HCT116 (cell line): Measurements from ENCODE around the gene SMOC1.

Experiments
- CEBPB ChIP-seq: IDR thresholded peaks from 2 replicates; pipeline ENCODE4 v1.6.1; 2012; ENCODE audit warnings: low read depth
- CTCF ChIP-seq, 3 experiments: fragments of 200-600 bp in 1 of 3; sonication (generic) in 1 of 3; IDR thresholded peaks in 2 of 3; conservative IDR thresholded peaks in 1 of 3; 2 replicates each; pipeline ENCODE4 v1.5.1; 2012 to 2017; ENCODE audit warnings: low read depth in 2 of 3, low read length in 2 of 3, antibody characterized with exemption in 1 of 3, borderline replicate concordance in 1 of 3, control low read depth in 1 of 3, mild to moderate bottlenecking in 1 of 3, mixed read lengths in 1 of 3, mixed run types in 1 of 3, moderate library complexity in 1 of 3; ENCODE audit not compliant: insufficient read depth in 1 of 3
- EZH2phosphoT487 ChIP-seq: fragments of 200-600 bp; IDR thresholded peaks from 2 replicates; pipeline ENCODE4 v1.6.1; 2018; ENCODE audit warnings: antibody characterized with exemption, borderline replicate concordance
- POLR2A ChIP-seq: IDR thresholded peaks from 2 replicates; pipeline ENCODE4 v1.7.0; 2011; ENCODE audit warnings: borderline replicate concordance; ENCODE audit not compliant: insufficient read depth, insufficient read length; ENCODE audit errors: extremely low read depth
- POLR2AphosphoS5 ChIP-seq: IDR thresholded peaks from 2 replicates; pipeline ENCODE4 v1.6.1; 2011; ENCODE audit warnings: mild to moderate bottlenecking, low read depth, low read length, moderate library complexity
- YY1 ChIP-seq: IDR thresholded peaks from 2 replicates; pipeline ENCODE4 v1.6.1; 2011; ENCODE audit warnings: low read length, low read depth, moderate library complexity, mild to moderate bottlenecking; ENCODE audit not compliant: insufficient replicate concordance; ENCODE audit errors: extremely low read depth

GRCh38 chr14:70067810-70068209 lies 188.6 kb downstream of the SMOC1 start:
- no peak for TF ChIP-seq POLR2AphosphoS5
- TF ChIP-seq CEBPB: no peak
- TF ChIP-seq EZH2phosphoT487: no peak
- no peak for TF ChIP-seq POLR2A
- TF ChIP-seq CTCF (IDR thresholded peaks at IDR 0.05 in 2 of 3, conservative IDR thresholded peaks at IDR 0.05 in 1 of 3; ENCODE audit: borderline replicate concordance in 1 of 3, insufficient read depth in 1 of 3, low read depth in 2 of 3, low read length in 2 of 3): no peak
- TF ChIP-seq YY1: no peak
